Prostate gland (tissue), 2 donors: ENCODE data around the gene GTPBP10.

Experiments
- CTCF ChIP-seq, 4 experiments: fragments of 200-600 bp in 2 of 4; fragments of 450-650 bp in 2 of 4; sonication (generic) in 2 of 4; IDR thresholded peaks; 1 replicate in 3 of 4; 2 replicates in 1 of 4; pipeline ENCODE4 v1.5.1; 2016 to 2019; ENCODE audit warnings: antibody characterized with exemption in 4 of 4, mild to moderate bottlenecking in 2 of 4, moderate library complexity in 2 of 4
- POLR2A ChIP-seq: fragments of 450-650 bp; IDR thresholded peaks from one replicate; pipeline ENCODE4 v1.6.1; 2016; ENCODE audit warnings: antibody characterized with exemption, mild to moderate bottlenecking
- POLR2AphosphoS5 ChIP-seq: sonication (generic); formaldehyde crosslinking; IDR thresholded peaks from one replicate; pipeline ENCODE4 v1.6.1; 2017; ENCODE audit warnings: antibody characterized with exemption

DNA sequence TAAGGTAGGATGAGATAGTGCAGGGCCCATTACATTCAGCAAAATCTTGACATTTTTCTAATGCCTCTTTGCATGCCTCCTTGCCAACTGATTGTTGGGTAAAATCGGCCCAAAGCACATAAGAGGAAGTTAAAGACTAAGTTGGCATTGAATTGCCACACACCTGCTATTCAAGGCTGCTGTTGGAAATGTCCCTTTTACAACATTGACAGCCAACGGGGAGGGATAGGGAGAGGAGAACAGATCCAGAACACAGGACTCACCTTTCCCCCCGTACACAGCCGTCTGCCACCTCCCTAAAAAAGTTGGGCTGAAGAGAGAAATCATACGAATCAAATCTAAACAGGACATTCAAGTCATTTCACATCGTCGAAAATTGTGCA is 26.1 kb upstream of the GTPBP10 start:
- TF ChIP-seq CTCF (IDR thresholded peaks at IDR 0.05) (no peak), POLR2A (no peak), POLR2AphosphoS5 (no peak)
